ENCODE measurements around the gene ARNT2.

Gene ARNT2

GRCh38 chr15:80414546-80415357 is 10.6 kb downstream of the ARNT2 start:
- no peak for DNase-seq

- DNase-seq, result no peak
Measured at GRCh38 chr15:80415358-80415670, 11.1 kb downstream of the ARNT2 start.

GRCh38 chr15:80416702-80417101 is 12.5 kb downstream of the ARNT2 start:
- no peak for DNase-seq

GRCh38 chr15:80418892-80419537 is 14.8 kb downstream of the ARNT2 start:
- DNase-seq, result peak; percentile 48

- no peak for DNase-seq
Measured at GRCh38 chr15:80419546-80419945, 15.4 kb downstream of the ARNT2 start.

GRCh38 chr15:80420658-80421057 is 16.5 kb downstream of the ARNT2 start:
- no peak for DNase-seq

GRCh38 chr15:80423215-80423614 is 19.0 kb downstream of the ARNT2 start:
- DNase-seq, result no peak

- DNase-seq, result no peak
Measured at GRCh38 chr15:80424381-80424780, 20.2 kb downstream of the ARNT2 start.

- DNase-seq, result no peak
Measured at GRCh38 chr15:80426316-80426715, 22.1 kb downstream of the ARNT2 start.

GRCh38 chr15:80429964-80430363 is 25.8 kb downstream of the ARNT2 start:
- no peak for DNase-seq

- DNase-seq, result no peak
Measured at GRCh38 chr15:80431635-80432344, 27.6 kb downstream of the ARNT2 start.

GRCh38 chr15:80432345-80432702 is 28.1 kb downstream of the ARNT2 start:
- no peak for DNase-seq

- no peak for DNase-seq
Measured at GRCh38 chr15:80433836-80434235, 29.7 kb downstream of the ARNT2 start.

- DNase-seq, result no peak
Measured at GRCh38 chr15:80434926-80435720, 30.9 kb downstream of the ARNT2 start.

GRCh38 chr15:80436511-80437307 is 32.5 kb downstream of the ARNT2 start:
- no peak for DNase-seq

- no peak for DNase-seq
Measured at GRCh38 chr15:80437334-80437891, 33.2 kb downstream of the ARNT2 start.

- no peak for DNase-seq
Measured at GRCh38 chr15:80439140-80439539, 35.0 kb downstream of the ARNT2 start.

GRCh38 chr15:80440024-80440423 is 35.8 kb downstream of the ARNT2 start:
- DNase-seq, result no peak

- no peak for DNase-seq
Measured at GRCh38 chr15:80441041-80441440, 36.9 kb downstream of the ARNT2 start.

- DNase-seq, result no peak
Measured at GRCh38 chr15:80441714-80442113, 37.5 kb downstream of the ARNT2 start.

- DNase-seq, result no peak
Measured at GRCh38 chr15:80442728-80443403, 38.7 kb downstream of the ARNT2 start.
